Stromal cell of bone marrow (primary cell): ENCODE data around the gene LCNL1.

ENCODE experiments used
- DNase-seq: peaks from one replicate; pipeline ENCODE4 v3.0.0-alpha.2; 2012; ENCODE audit warnings: low read depth

LCNL1 gene

GRCh38 chr9:136982232-136983051 is at the start of gene LCNL1:
LCNL1 (plus strand) TSS chr9:136982993; CDS start chr9:136983587, 594 bp downstream.
- DNase-seq: no peak

GRCh38 chr9:136934277-136934676 is 48.5 kb upstream of the LCNL1 start:
- DNase-seq: no peak

- DNase-seq: no peak
Observed at GRCh38 chr9:136935651-136936050, 47.1 kb upstream of the LCNL1 start.

GRCh38 chr9:136936645-136937170 is 46.1 kb upstream of the LCNL1 start:
- DNase-seq: no peak

GRCh38 chr9:136937186-136938001 is 45.4 kb upstream of the LCNL1 start:
- no peak for DNase-seq

- DNase-seq: no peak
Observed at GRCh38 chr9:136939431-136939995, 43.3 kb upstream of the LCNL1 start.

GRCh38 chr9:136939996-136940525 is 42.7 kb upstream of the LCNL1 start:
- DNase-seq: no peak

GRCh38 chr9:136940526-136941230 is 42.1 kb upstream of the LCNL1 start:
- no peak for DNase-seq

- DNase-seq: no peak
Observed at GRCh38 chr9:136941231-136942111, 41.3 kb upstream of the LCNL1 start.

GRCh38 chr9:136942112-136942880 is 40.5 kb upstream of the LCNL1 start:
- DNase-seq: no peak

- DNase-seq: no peak
Observed at GRCh38 chr9:136942881-136943230, 39.9 kb upstream of the LCNL1 start.

GRCh38 chr9:136943291-136944211 is 39.2 kb upstream of the LCNL1 start:
- DNase-seq: peak; percentile 4

- peak; percentile 22 for DNase-seq
Observed at GRCh38 chr9:136944212-136944518, 38.6 kb upstream of the LCNL1 start.

GRCh38 chr9:136944519-136945332 is 38.1 kb upstream of the LCNL1 start, which contains the start of the genes C8G and FBXW5:
C8G (plus strand) TSS chr9:136945243; CDS start chr9:136945321, 78 bp downstream.
FBXW5 (minus strand) TSS chr9:136944738; CDS start chr9:136944083, 655 bp downstream.
- DNase-seq: peak; percentile 82

GRCh38 chr9:136945333-136946227 is 37.2 kb upstream of the LCNL1 start:
- no peak for DNase-seq

GRCh38 chr9:136946228-136947027 is 36.4 kb upstream of the LCNL1 start:
- DNase-seq: no peak
